ENCODE measurements around the gene KPNB1. TPM values are rescaled to one million over a fixed set of nuclear protein-coding genes. Genes with fewer than 3 reads are reported as not detected.

Gene KPNB1
- total RNA-seq, 4 donors from 2014 or later = 164 to 205 (median 181) TPM

DNA sequence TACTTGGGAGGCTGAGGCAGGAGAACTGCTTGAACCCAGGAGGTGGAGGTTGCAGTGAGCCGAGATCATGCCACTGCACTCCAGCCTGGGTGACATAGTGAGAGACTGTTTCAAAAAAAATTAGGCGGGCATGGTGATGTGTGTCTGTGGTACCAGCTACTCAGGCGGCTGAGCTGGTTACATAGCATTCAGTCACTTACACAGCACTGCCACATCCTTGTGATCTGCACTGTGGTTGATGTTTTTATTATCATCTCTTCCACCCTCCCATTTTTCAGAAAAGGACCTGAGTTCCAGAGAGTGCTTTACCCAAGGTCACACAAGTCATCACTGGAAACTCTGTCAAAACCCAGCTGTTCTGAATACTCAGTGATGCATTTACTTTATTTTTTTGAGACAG, 14.8 kb upstream of the KPNB1 start:
- Histone ChIP-seq H3K9me3 (no peaks in the 10 kb centered on the region), H3K27me3 (no peaks in the 10 kb centered on the region), H3K4me3 (no peak overlapping the region), H3K4me1 (no peaks in the 10 kb centered on the region), H3K27ac (no peak overlapping the region), H3K36me3 (peaks cover 0 to 31% (median 0%) of the 10 kb centered on the region in 3 donors)
- TF ChIP-seq EP300 (IDR thresholded peaks at IDR 0.05) (no peak), CTCF (IDR thresholded peaks at IDR 0.05) (no peak), POLR2A (IDR thresholded peaks at IDR 0.05) (no peak)
- WGBS, 2 donors = 95 to 98% methylated on average over 3 of the region's 3 CpGs
- DNase-seq (ENCODE audit: low spot score in 2 of 2) = no peak

GRCh38 chr17:47635734-47636133, 14.0 kb upstream of the KPNB1 start:
- no peak for TF ChIP-seq POLR2A (IDR thresholded peaks at IDR 0.05)
- TF ChIP-seq CTCF (IDR thresholded peaks at IDR 0.05) = no peak
- TF ChIP-seq EP300 (IDR thresholded peaks at IDR 0.05) = no peak
- H3K4me1 ChIP-seq = no peaks in the 10 kb centered on the region
- H3K27me3 ChIP-seq = no peaks in the 10 kb centered on the region
- no peak overlapping the region for H3K27ac ChIP-seq
- peaks cover 0 to 31% (median 0%) of the 10 kb centered on the region in 3 donors for H3K36me3 ChIP-seq
- H3K4me3 ChIP-seq = no peak overlapping the region
- WGBS, 2 donors = 80 to 90% methylated on average over 3 of the region's 3 CpGs
- no peak for DNase-seq (ENCODE audit: low spot score in 2 of 2)
- H3K9me3 ChIP-seq = no peaks in the 10 kb centered on the region

- H3K36me3 ChIP-seq = peaks cover 0 to 28% (median 0%) of the 10 kb centered on the region in 3 donors
- no peak overlapping the region for H3K4me3 ChIP-seq
- no peaks in the 10 kb centered on the region for H3K27me3 ChIP-seq
- WGBS, 2 donors = 81 to 90% methylated on average over 2 of the region's 2 CpGs
- no peak for DNase-seq (ENCODE audit: low spot score in 2 of 2)
- no peaks in the 10 kb centered on the region for H3K4me1 ChIP-seq
- no peak overlapping the region for H3K27ac ChIP-seq
- no peak for TF ChIP-seq EP300 (IDR thresholded peaks at IDR 0.05)
- TF ChIP-seq POLR2A (IDR thresholded peaks at IDR 0.05) = no peak
- no peak for TF ChIP-seq CTCF (IDR thresholded peaks at IDR 0.05)
- no peaks in the 10 kb centered on the region for H3K9me3 ChIP-seq
Measured at GRCh38 chr17:47636273-47637030, 13.3 kb upstream of the KPNB1 start.

DNA sequence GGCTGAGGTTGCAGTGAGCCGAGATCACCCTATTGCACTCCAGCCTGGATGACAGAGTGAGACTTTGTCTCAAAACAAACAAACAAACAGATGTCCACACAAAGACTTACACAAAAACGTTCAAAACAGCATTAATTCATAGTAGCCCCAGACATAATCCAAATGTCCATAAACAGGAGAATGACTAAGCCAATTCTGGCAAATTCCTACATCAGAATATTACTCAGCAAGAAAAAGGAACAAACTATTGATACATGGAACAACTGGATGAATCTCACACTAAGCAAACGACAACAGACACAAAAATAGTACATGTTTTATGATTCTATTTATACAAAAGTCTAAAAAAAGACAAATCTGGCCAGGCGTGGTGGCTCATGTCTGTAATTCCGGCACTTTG, 10.8 kb upstream of the KPNB1 start:
- Histone ChIP-seq H3K4me1 (no peaks in the 10 kb centered on the region), H3K4me3 (no peak overlapping the region), H3K27me3 (no peaks in the 10 kb centered on the region), H3K9me3 (no peaks in the 10 kb centered on the region), H3K36me3 (peaks cover 0 to 23% (median 0%) of the 10 kb centered on the region in 3 donors), H3K27ac (no peak overlapping the region)
- TF ChIP-seq EP300 (IDR thresholded peaks at IDR 0.05) (no peak), CTCF (IDR thresholded peaks at IDR 0.05) (no peak), POLR2A (IDR thresholded peaks at IDR 0.05) (no peak)
- WGBS, 2 donors = 78% methylated on average over 5 of the region's 5 CpGs
- no peak for DNase-seq (ENCODE audit: low spot score in 2 of 2)

- Histone ChIP-seq H3K36me3 (peaks cover 0 to 16% (median 0%) of the 10 kb centered on the region in 3 donors), H3K27ac (no peak overlapping the region), H3K4me3 (no peak overlapping the region), H3K4me1 (no peaks in the 10 kb centered on the region), H3K9me3 (no peaks in the 10 kb centered on the region), H3K27me3 (no peaks in the 10 kb centered on the region)
- TF ChIP-seq EP300 (IDR thresholded peaks at IDR 0.05) (no peak), POLR2A (IDR thresholded peaks at IDR 0.05) (no peak), CTCF (IDR thresholded peaks at IDR 0.05) (no peak)
- DNase-seq (ENCODE audit: low spot score in 2 of 2) = no peak
- 79 to 87% methylated on average over 3 of the region's 3 CpGs for WGBS, 2 donors
Measured at GRCh38 chr17:47640076-47640475, 9.6 kb upstream of the KPNB1 start.

All from tibial nerve (tissue), 4 donors.